A549 treated with Hydrocortisone at 1 μM for 4 hours (cell line): ENCODE results near the gene LRP1. TPM values are rescaled to one million over a fixed set of nuclear protein-coding genes. Genes with fewer than 3 reads are reported as not detected.

Experiments
- total RNA-seq: library from RNA; stranded (reverse); fragments of 200-300 nt; extraction: Qiagen RNA extraction; gene quantifications from 5 replicates; pipeline ENCODE4 v1.2.3, GENCODE V29; 2022

LRP1 gene
- 12.2 to 18.6 TPM (median 13.7 TPM) in 5 replicates for total RNA-seq

DNA sequence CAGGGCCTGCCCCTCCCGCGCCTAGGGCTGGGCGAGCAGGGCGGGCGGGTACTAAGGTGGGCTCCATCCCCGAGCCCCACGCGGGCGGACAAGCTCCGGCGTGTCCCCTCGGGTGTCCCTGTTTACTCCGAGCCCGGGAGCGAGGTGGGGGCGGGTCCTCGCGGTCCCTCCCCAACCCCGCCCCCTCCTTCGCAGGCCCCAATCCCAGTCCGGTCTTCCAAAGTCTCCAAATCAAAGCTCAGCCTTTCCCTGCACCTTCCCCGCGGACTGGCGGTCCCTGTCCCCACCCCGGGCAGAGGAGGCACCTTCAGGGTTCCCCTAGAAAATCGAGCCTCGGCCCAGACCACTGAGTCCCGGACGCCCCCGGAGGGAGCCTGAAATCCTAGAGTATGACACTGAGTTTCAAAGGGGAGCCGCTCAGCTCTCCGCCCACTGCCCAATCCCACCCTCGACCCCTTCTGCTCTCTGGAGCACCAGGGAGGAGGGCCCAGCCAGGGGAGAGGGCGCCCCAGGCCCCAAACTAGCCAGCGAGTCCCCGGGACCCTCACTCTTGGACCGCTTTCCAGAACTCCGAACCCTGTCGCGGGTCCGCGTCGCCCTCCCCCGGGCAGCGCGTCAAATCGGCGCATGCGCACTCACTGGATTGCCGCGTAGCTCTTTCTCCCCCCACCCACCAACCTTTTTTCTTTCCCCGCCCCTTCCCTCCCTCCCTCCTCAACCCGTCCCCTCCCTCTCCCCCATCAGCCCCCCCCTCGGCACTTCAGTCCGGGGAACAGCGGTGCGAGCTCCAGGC is at the start of gene LRP1:
LRP1 (plus strand) TSS at position 758 of the 793 bp plus-strand sequence. CDS start 482 bp downstream, outside the sequence.

DNA sequence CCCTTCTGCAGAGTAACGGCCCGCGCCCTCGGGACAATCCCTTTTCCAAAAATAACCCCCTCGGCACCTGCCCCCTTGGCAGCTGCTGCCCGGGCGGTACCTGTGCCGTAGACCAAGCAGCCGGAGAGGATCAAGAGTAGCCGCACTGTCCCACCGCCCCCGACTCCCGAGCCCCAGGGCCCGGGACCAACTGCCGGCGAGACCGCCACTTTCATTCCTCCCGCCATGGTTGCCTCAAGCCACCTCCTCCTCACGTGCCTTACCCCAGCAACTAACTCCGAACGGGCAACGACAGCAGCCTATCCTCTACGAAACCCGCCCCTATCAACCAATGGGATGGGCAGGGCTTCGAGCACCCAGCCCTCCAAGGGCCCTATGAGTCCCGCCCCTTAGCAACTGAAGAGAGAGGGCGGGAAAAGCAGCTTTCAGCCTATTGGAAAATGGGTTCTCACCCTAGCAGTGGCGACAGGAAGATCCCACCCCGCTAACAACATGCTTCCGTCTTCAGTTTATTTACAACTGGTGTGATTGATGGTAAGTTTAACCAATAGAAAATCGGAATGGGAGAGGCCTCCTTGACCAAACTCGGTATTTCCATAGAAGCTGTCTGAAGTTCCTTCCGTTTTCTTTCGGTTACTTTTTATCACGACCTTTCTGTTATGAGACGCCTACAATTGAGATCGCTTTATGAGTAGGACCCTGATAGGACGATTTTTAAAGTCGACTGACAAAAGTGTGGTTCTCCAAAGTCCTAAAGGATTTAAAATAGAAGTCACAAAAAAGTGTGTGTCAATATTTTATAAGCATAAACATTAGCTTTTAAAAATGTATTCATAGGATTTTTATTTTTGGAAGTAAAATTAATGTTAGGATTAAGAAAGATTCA is 49.5 kb upstream of the LRP1 start, which contains the start of gene NEMP1:
NEMP1 (minus strand) TSS at position 273 of the 886 bp plus-strand sequence; CDS start at position 227, 46 bp downstream.

GRCh38 chr12:57088354-57089270 is 39.7 kb upstream of the LRP1 start, which contains the start of gene NAB2:
TSS of gene NAB2 (plus strand) at chr12:57089114. CDS start at chr12:57089272, 158 bp downstream.

DNA sequence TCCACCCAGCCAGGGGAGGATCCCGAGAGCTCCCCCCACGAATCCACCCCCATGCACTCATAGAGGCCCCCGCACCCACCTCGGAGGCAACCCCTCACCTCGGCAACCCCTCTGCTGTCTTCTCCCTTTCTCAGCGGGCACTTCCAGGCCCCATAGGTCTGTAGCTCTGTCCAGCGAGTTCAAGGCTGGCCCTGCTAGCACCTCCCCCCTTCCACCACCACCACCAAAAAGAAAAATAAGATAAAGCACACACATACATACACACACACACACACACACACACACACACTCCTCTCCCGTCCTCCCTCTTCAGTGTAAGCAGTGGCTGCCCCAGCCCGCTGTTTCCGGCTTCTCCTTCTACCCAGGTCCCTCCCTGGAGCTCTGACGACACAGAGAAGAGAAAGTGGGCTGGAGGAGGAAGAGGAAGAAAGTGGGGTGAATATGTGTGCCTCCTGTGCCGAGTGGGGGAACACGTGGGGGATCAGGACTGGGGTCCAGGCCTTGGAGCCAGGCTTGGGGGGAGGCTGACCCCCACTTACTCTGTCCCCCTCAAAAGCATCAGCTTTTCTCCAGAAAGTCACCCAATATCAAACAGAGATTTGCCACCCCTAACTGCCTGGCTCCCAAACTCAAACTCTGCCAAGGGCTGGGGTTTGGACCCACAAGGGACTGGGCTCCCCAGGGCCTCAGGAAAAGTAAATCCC is 17.1 kb upstream of the LRP1 start, which contains the start of gene STAT6:
STAT6 (minus strand) TSS at position 332 of the 704 bp plus-strand sequence. CDS start 3,084 bp downstream, outside the sequence.

GRCh38 chr12:57146961-57147944 is 19.0 kb downstream of the LRP1 start, which contains the start of gene LRP1-AS:
TSS of gene LRP1-AS (minus strand) at chr12:57147619.

DNA sequence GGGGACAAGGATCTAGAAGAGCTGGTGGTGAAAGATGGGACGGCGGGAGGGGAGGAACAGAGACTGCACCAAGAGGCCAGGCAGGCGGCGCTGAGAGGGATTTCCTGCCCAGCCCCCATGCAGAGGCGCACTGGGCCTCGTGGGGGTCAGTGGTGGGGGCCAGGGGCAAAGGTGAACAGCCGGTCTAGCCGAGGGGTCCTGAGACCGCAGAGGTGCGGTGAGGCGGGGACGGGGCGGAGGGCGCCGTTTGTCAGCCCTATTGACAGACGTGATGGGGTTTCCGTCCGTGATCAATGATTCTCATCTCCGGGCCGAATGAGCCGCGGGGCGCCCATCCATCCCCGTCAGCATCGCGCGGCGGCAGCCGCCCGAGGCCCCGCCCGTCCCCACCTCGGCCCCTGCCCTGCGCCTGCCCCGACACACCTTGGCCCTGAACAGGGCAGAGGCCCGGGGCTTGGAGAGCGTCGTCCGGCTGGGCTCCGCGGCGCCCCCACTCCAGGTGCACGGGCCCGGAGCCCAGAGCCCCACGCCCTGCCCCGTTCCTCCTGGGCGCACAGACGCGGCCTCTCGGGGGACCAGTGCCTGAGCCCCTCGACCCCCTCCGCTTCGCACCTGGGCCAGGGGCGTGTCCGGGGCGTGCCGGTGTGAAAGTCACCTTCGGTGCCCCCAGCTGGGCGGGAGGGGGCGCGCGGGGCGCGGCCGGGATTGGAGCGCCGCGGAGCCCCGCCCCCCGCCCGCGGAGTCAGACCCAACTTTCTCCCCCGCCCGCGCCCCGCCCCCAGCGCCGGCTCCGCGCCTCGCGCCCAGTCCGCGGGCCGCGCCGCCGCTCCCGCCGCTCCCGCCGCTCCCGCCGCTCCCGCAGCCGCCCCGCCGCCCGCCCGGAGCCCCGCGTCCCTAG is 88.0 kb downstream of the LRP1 start, which contains the start of gene NXPH4:
NXPH4 (plus strand) TSS at position 781 of the 898 bp plus-strand sequence. CDS start 176 bp downstream, outside the sequence.

GRCh38 chr12:57229634-57230380 is 101.5 kb downstream of the LRP1 start, which contains the start of gene SHMT2:
TSS of gene SHMT2 (plus strand) at chr12:57229711. CDS start at chr12:57229779, 68 bp downstream.

GRCh38 chr12:57250956-57251355 is 122.7 kb downstream of the LRP1 start, which contains the start of gene STAC3:
TSS of gene STAC3 (minus strand) at chr12:57251187. CDS start at chr12:57249636, 1,551 bp downstream.

Other genes with a start within 250 kb of the LRP1 start
- 0.06 TPM in 1 of 5 replicates, not detected in the others for gene SDR9C7, start 194.1 kb upstream of the LRP1 start, total RNA-seq
- 0.12 to 0.22 TPM (median 0.15 TPM) in 5 replicates for gene RDH16, start 170.9 kb upstream of the LRP1 start, total RNA-seq
- 3.9 to 6.7 TPM (median 5.5 TPM) in 5 replicates for gene ZBTB39, start 121.9 kb upstream of the LRP1 start, total RNA-seq
- gene TAC3, start 112.0 kb upstream of the LRP1 start, total RNA-seq: 0.15 to 0.18 TPM in 2 of 5 replicates, not detected in the others
- gene MYO1A, start 78.4 kb upstream of the LRP1 start, total RNA-seq: 0.21 to 0.40 TPM (median 0.23 TPM) in 5 replicates
- 14.0 to 19.3 TPM (median 15.1 TPM) in 5 replicates for gene NEMP1, start 49.7 kb upstream of the LRP1 start, total RNA-seq
- gene NAB2, start 39.4 kb upstream of the LRP1 start, total RNA-seq: 13.6 to 18.4 TPM (median 15.2 TPM) in 5 replicates
- gene STAT6, start 17.1 kb upstream of the LRP1 start, total RNA-seq: 41.7 to 48.9 TPM (median 46.6 TPM) in 5 replicates
- not detected in 5 replicates for gene LRP1-AS, start 19.1 kb downstream of the LRP1 start, total RNA-seq
- 4.1 to 6.0 TPM (median 5.1 TPM) in 5 replicates for gene NXPH4, start 88.3 kb downstream of the LRP1 start, total RNA-seq
- 112 to 153 TPM (median 121 TPM) in 5 replicates for gene SHMT2, start 101.2 kb downstream of the LRP1 start, total RNA-seq
- 0.18 to 0.36 TPM (median 0.30 TPM) in 5 replicates for gene STAC3, start 122.7 kb downstream of the LRP1 start, total RNA-seq